Testis (tissue), 2 donors: ENCODE data around the gene UGT2A1.

Source experiments
- POLR2A ChIP-seq: fragments of 450-650 bp; IDR thresholded peaks from one replicate; pipeline ENCODE4 v1.6.1; 2017; ENCODE audit warnings: antibody characterized with exemption, mild to moderate bottlenecking, moderate library complexity
- TF ChIP-seq, protein P1 (sequence below), 3 experiments: fragments of 450-650 bp in 2 of 3; fragments of 200-600 bp in 1 of 3; sonication (generic) in 1 of 3; IDR thresholded peaks; one replicate each; pipeline ENCODE4 v1.5.1; 2016 to 2019; ENCODE audit warnings: antibody characterized with exemption in 3 of 3, mild to moderate bottlenecking in 2 of 3, moderate library complexity in 1 of 3

DNA sequence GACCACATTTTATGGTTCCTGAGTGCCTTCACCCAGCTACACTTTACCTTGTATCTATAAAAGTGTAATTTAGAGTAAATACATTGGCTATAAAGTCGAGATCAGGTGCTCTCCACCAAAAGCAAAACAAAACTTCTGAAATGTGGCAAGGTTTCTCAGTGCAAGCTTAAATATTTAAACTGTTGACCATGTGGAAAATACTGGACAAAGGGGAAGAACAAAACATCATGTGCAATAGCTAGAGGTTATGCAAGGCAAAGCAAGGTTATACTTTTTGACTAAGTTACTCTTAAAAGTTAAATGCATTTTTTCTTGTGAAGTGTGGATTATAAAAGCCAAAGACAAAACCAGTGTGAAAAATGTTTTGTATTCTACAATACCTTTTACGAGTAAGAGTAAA, 69.5 kb downstream of the UGT2A1 start:
- no peak for TF ChIP-seq POLR2A
- TF ChIP-seq, protein P1, sequence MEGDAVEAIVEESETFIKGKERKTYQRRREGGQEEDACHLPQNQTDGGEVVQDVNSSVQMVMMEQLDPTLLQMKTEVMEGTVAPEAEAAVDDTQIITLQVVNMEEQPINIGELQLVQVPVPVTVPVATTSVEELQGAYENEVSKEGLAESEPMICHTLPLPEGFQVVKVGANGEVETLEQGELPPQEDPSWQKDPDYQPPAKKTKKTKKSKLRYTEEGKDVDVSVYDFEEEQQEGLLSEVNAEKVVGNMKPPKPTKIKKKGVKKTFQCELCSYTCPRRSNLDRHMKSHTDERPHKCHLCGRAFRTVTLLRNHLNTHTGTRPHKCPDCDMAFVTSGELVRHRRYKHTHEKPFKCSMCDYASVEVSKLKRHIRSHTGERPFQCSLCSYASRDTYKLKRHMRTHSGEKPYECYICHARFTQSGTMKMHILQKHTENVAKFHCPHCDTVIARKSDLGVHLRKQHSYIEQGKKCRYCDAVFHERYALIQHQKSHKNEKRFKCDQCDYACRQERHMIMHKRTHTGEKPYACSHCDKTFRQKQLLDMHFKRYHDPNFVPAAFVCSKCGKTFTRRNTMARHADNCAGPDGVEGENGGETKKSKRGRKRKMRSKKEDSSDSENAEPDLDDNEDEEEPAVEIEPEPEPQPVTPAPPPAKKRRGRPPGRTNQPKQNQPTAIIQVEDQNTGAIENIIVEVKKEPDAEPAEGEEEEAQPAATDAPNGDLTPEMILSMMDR (IDR thresholded peaks at IDR 0.05), result no peak
